Pancreas (tissue), 10 donors: ENCODE data around the gene SORL1. TPM values are rescaled to one million over a fixed set of nuclear protein-coding genes. Genes with fewer than 3 reads are reported as not detected.
A peak's percentile ranks its signal among the peaks of the same experiment; 100 is the strongest.

ENCODE experiments used
- ATAC-seq, 4 donors: fragments of 200-7000 bp; cut with Tn5 transposase; one replicate each; pipeline versions ENCODE4 v1.8.0 to v1.9.1; 2020; ENCODE audit warnings: mild to moderate bottlenecking in 4 of 4, moderate library complexity in 4 of 4
- DNase-seq, 6 donors: peaks; one replicate each; pipeline ENCODE4 v3.0.0-alpha.2; 2020
- FAIRE-seq: peaks from 2 replicates; lab custom pipeline; 2012; peaks lifted over from hg19 to GRCh38; lab: Jason Lieb, UNC
- H3K27ac ChIP-seq, 4 donors: fragments of 200-600 bp; sonication (generic); 1 replicate in 3 of 4; 2 replicates in 1 of 4; pipeline versions ENCODE4 v1.5.0 to v1.8.0; 2020
- H3K27me3 ChIP-seq, 4 donors: fragments of 200-600 bp; one replicate each; pipeline ENCODE4 v1.8.0; 2021
- H3K36me3 ChIP-seq, 3 donors: fragments of 200-600 bp; sonication (generic) in 1 of 3; one replicate each; pipeline versions ENCODE4 v1.5.0 to v1.8.0; 2020 to 2021
- H3K4me1 ChIP-seq, 3 donors: fragments of 200-600 bp; one replicate each; pipeline ENCODE4 v1.8.0; 2021
- H3K4me3 ChIP-seq, 4 donors: fragments of 200-600 bp; sonication (generic) in 2 of 4; one replicate each; pipeline versions ENCODE4 v1.5.0 to v1.8.0; 2020 to 2021
- H3K9me3 ChIP-seq, 4 donors: fragments of 200-600 bp; one replicate each; pipeline ENCODE4 v1.8.0; 2021
- CTCF ChIP-seq, 4 donors: fragments of 200-600 bp; sonication (generic) in 3 of 4; IDR thresholded peaks; one replicate each; pipeline versions ENCODE4 v1.5.0 to v1.8.0; 2021; ENCODE audit warnings: antibody characterized with exemption in 4 of 4
- WGBS, 2 donors: extraction: QIAGEN DNeasy Blood & Tissue Kit; methylation state at CpG; one replicate each; pipeline ENCODE4 v1.1.7; 2013; 5-methylcytosine and 5-hydroxymethylcytosine counted together
- intact Hi-C, 3 donors: fragments of 100-400 bp; cut with DNase I; formaldehyde crosslinking; loops; one replicate each; pipeline versions ENCODE4 v1.11.1 to v1.14.2; 2022
- polyA plus RNA-seq, 2 donors: library from polyadenylated mRNA; stranded (reverse); fragments of 200-250 nt; gene quantifications; one replicate each; pipeline ENCODE4 v1.2.3, GENCODE V29; 2013
- total RNA-seq, 6 donors: library from RNA; stranded (reverse); fragmentation: NEBNext Ultra II Directional in 4 of 6; extraction: Animal tissue kit (Norgen Biotek cat#: 25700) in 4 of 6; gene quantifications; one replicate each; pipeline versions ENCODE4 v1.2.1 to v1.2.4, GENCODE V29; 2021 to 2023
- donor health status: healthy with polysubstance abuse.
- donor health status: DM: no; HTN: no; CAD: no; lungs with moderate emphysema.
- donor health status: DM: no; HTN: no; CAD: no.
- donor health status: control.
- donor health status: control.
- donor health status: Bipolar disorder and iron deficiency.
- donor health status: DM: yes; HTN: yes; CAD: no.
- donor health status: DM: no; HTN: no; CAD: no.
- donor health status: DM: no; HTN: no; CAD: no.
- donor health status: DM: yes; HTN: yes; CAD: no.

SORL1 gene
- total and polyA plus RNA-seq, 8 donors, result 2.7 to 47.5 (median 15.5) TPM

- DNase-seq (no peak), FAIRE-seq (no peak), ATAC-seq (no peak)
- Histone ChIP-seq H3K27me3 (no peaks in the 10 kb centered on the region), H3K27ac (no peak overlapping the region), H3K36me3 (no peaks in the 10 kb centered on the region), H3K4me1 (no peaks in the 10 kb centered on the region), H3K4me3 (no peak overlapping the region), H3K9me3 (no peaks in the 10 kb centered on the region)
- WGBS, 2 donors, result 71 to 72% methylated on average over 2 of the region's 2 CpGs
- TF ChIP-seq CTCF (IDR thresholded peaks at IDR 0.05), result no peak
- intact Hi-C loops, result loop anchor here in 1 of 3 donors (10.0 kb wide), 1 partner anchor 348 kb away; no protein-coding TSS in a partner anchor
Measured at GRCh38 chr11:121592708-121593107, 140.6 kb downstream of the SORL1 start.

GRCh38 chr11:121595717-121596161, 143.6 kb downstream of the SORL1 start:
- DNase-seq (no peak), ATAC-seq (peak in 1 of 4 donors; percentile 34), FAIRE-seq (no peak)
- intact Hi-C loops, result loop anchor here in 1 of 3 donors (10.0 kb wide), 1 partner anchor 351 kb away; no protein-coding TSS in a partner anchor
- Histone ChIP-seq H3K4me1 (no peaks in the 10 kb centered on the region), H3K27ac (no peak overlapping the region), H3K27me3 (no peaks in the 10 kb centered on the region), H3K9me3 (no peaks in the 10 kb centered on the region), H3K4me3 (no peak overlapping the region), H3K36me3 (no peaks in the 10 kb centered on the region)
- 60 to 74% methylated on average over 15 of the region's 15 CpGs for WGBS, 2 donors
- no peak for TF ChIP-seq CTCF (IDR thresholded peaks at IDR 0.05)

- no peak for ATAC-seq
- intact Hi-C loops, result loop anchor here in 1 of 3 donors (10.0 kb wide), 1 partner anchor 352 kb away; no protein-coding TSS in a partner anchor
Measured at GRCh38 chr11:121596195-121597155, 144.4 kb downstream of the SORL1 start.

GRCh38 chr11:121603316-121603715, 151.2 kb downstream of the SORL1 start:
- DNase-seq (no peak), FAIRE-seq (no peak)
- no peak for TF ChIP-seq CTCF (IDR thresholded peaks at IDR 0.05)

More at GRCh38 chr11:121596195-121597155, 144.4 kb downstream of the SORL1 start:
- 63 to 74% methylated on average over 19 of the region's 19 CpGs for WGBS, 2 donors
- Histone ChIP-seq H3K27me3 (no peaks in the 10 kb centered on the region), H3K9me3 (no peaks in the 10 kb centered on the region), H3K4me3 (no peak overlapping the region), H3K27ac (no peak overlapping the region), H3K4me1 (no peaks in the 10 kb centered on the region), H3K36me3 (no peaks in the 10 kb centered on the region)
- no peak for TF ChIP-seq CTCF (IDR thresholded peaks at IDR 0.05)
- no peak for DNase-seq
- FAIRE-seq, result no peak

More at GRCh38 chr11:121603316-121603715, 151.2 kb downstream of the SORL1 start:
- no peaks in the 10 kb centered on the region for H3K36me3 ChIP-seq
- H3K27me3 ChIP-seq, result no peaks in the 10 kb centered on the region
- 52 to 55% methylated on average over 2 of the region's 2 CpGs for WGBS, 2 donors
- H3K4me3 ChIP-seq, result no peak overlapping the region
- no peak for ATAC-seq
- H3K27ac ChIP-seq, result no peak overlapping the region
- no peaks in the 10 kb centered on the region for H3K4me1 ChIP-seq
- no peaks in the 10 kb centered on the region for H3K9me3 ChIP-seq
- intact Hi-C loops, result no loop called here
